Astrocyte of the spinal cord (primary cell): ENCODE measurements around the gene TMEM132C.

ENCODE experiments used
- DNase-seq: peaks from one replicate; pipeline ENCODE4 v3.0.0; 2011; ENCODE audit warnings: low read depth, low spot score
- H3K4me3 ChIP-seq: 2 replicates; pipeline ENCODE4 v1.5.1; 2011; ENCODE audit warnings: low read depth, mild to moderate bottlenecking, low read length, moderate library complexity
- CTCF ChIP-seq: IDR thresholded peaks from 2 replicates; pipeline ENCODE4 v1.5.1; 2012; ENCODE audit warnings: low read depth, mild to moderate bottlenecking, low read length, inconsistent platforms
- in situ Hi-C: cut with HindIII; loops from 2 replicates; pipeline ENCODE4 v1.10.0; 2017; ENCODE audit warnings: low sequenced_read_pairs

The TMEM132C gene

GRCh38 chr12:128339126-128339520, 72.2 kb downstream of the TMEM132C start:
- in situ Hi-C loops, result no loop called here
- peak; percentile 8 for DNase-seq
- TF ChIP-seq CTCF, result no peak
- H3K4me3 ChIP-seq, result no peak overlapping the region

GRCh38 chr12:128339631-128340030, 72.7 kb downstream of the TMEM132C start:
- H3K4me3 ChIP-seq, result no peak overlapping the region
- in situ Hi-C loops, result no loop called here
- DNase-seq, result no peak
- TF ChIP-seq CTCF, result no peak

GRCh38 chr12:128353301-128353700, 86.3 kb downstream of the TMEM132C start:
- TF ChIP-seq CTCF, result no peak
- in situ Hi-C loops, result no loop called here
- H3K4me3 ChIP-seq, result no peak overlapping the region
- no peak for DNase-seq

- no peak for TF ChIP-seq CTCF
- DNase-seq, result no peak
- in situ Hi-C loops, result no loop called here
- no peak overlapping the region for H3K4me3 ChIP-seq
Measured at GRCh38 chr12:128356547-128356946, 89.6 kb downstream of the TMEM132C start.

GRCh38 chr12:128361400-128361995, 94.5 kb downstream of the TMEM132C start:
- in situ Hi-C loops, result no loop called here
- DNase-seq, result no peak
- no peak for TF ChIP-seq CTCF
- H3K4me3 ChIP-seq, result no peak overlapping the region

GRCh38 chr12:128365032-128365431, 98.1 kb downstream of the TMEM132C start:
- no peak for DNase-seq
- in situ Hi-C loops, result no loop called here
- no peak for TF ChIP-seq CTCF
- H3K4me3 ChIP-seq, result no peak overlapping the region
